Endothelial cell of umbilical vein (primary cell): Measurements from ENCODE around the gene CABP5. TPM values are rescaled to one million over a fixed set of nuclear protein-coding genes. Genes with fewer than 3 reads are reported as not detected.

Experiments used
- BruUV-seq: library from RNA; stranded (reverse); fragments of 400-500 nt; replicated peaks from 2 replicates; lab custom pipeline; 2021; lab: Mats Ljungman, UMichigan
- CTCF ChIA-PET: fragments of 300-600, 350-600 bp; sonication (Branson Sonifier 250); formaldehyde crosslinking; loops from one replicate; lab custom pipeline; 2021; ENCODE audit warnings: antibody characterized with exemption, inconsistent platforms; lab: Charles Lee
- POLR2A ChIA-PET: fragments of 300-600, 350-600 bp; sonication (Branson Sonifier 250); formaldehyde crosslinking; loops from one replicate; lab custom pipeline; 2021; ENCODE audit warnings: antibody characterized with exemption, inconsistent platforms; lab: Charles Lee
- DNase-seq: peaks from one replicate; pipeline ENCODE4 v3.0.0-alpha.2; 2011; ENCODE audit warnings: low read depth, low spot score
- FAIRE-seq: peaks from 2 replicates; lab custom pipeline; 2011; peaks lifted over from hg19 to GRCh38; lab: Jason Lieb, UNC
- H2AFZ ChIP-seq: 2 replicates; pipeline ENCODE4 v1.6.0; 2012; ENCODE audit warnings: low read depth, low read length, control low read depth, inconsistent platforms
- H3K27ac ChIP-seq: 2 replicates; pipeline ENCODE4 v1.5.1; 2011; ENCODE audit warnings: low read depth, mild to moderate bottlenecking, control low read depth, low read length, moderate library complexity; ENCODE audit not compliant: insufficient read depth
- H3K27me3 ChIP-seq, 2 experiments: 2 replicates each; pipeline versions ENCODE4 v1.6.0 to v1.6.1; 2011; ENCODE audit warnings: low read length in 2 of 2, mixed read lengths in 1 of 2; ENCODE audit not compliant: control insufficient read depth in 2 of 2, insufficient read depth in 2 of 2
- H3K36me3 ChIP-seq, 2 experiments: 2 replicates in 1 of 2; 3 replicates in 1 of 2; pipeline ENCODE4 v1.5.1; 2011; ENCODE audit warnings: low read length in 2 of 2, mild to moderate bottlenecking in 1 of 2, moderate library complexity in 1 of 2; ENCODE audit not compliant: control insufficient read depth in 2 of 2, insufficient read depth in 2 of 2; ENCODE audit errors: extremely low read depth in 1 of 2
- H3K4me1 ChIP-seq: 3 replicates; pipeline ENCODE4 v1.5.1; 2011; ENCODE audit warnings: mild to moderate bottlenecking, low read length; ENCODE audit not compliant: control insufficient read depth, insufficient read depth; ENCODE audit errors: extremely low read depth
- H3K4me2 ChIP-seq: 2 replicates; pipeline ENCODE4 v1.6.1; 2011; ENCODE audit warnings: low read length, control low read depth, mixed read lengths; ENCODE audit not compliant: insufficient read depth
- H3K4me3 ChIP-seq, 3 experiments: fragments of 200-600 bp in 1 of 3; sonication (generic), shearing (Covaris generic) in 1 of 3; replicated peaks in 1 of 3; 2 replicates each; pipeline ENCODE4 v1.5.1; 2011 to 2016; ENCODE audit warnings: control low read depth in 3 of 3, low read length in 3 of 3, mild to moderate bottlenecking in 2 of 3, inconsistent platforms in 1 of 3, low read depth in 1 of 3, moderate library complexity in 1 of 3; ENCODE audit not compliant: insufficient read depth in 1 of 3
- H3K79me2 ChIP-seq: 2 replicates; pipeline ENCODE4 v1.6.0; 2012; ENCODE audit warnings: low read length, inconsistent platforms; ENCODE audit not compliant: control insufficient read depth, insufficient read depth
- H3K9ac ChIP-seq: replicated peaks from 2 replicates; pipeline ENCODE3; 2011; ENCODE audit warnings: low read length, control low read depth; ENCODE audit not compliant: insufficient read depth; ENCODE audit errors: extremely low read depth
- H3K9me1 ChIP-seq: replicated peaks from 3 replicates; pipeline ENCODE4 v1.6.0; 2011; ENCODE audit warnings: mild to moderate bottlenecking, low read length; ENCODE audit not compliant: control insufficient read depth, insufficient read depth; ENCODE audit errors: extremely low read depth
- H3K9me3 ChIP-seq: replicated peaks from 2 replicates; pipeline ENCODE4 v1.5.1; 2012; ENCODE audit warnings: low read length, inconsistent platforms; ENCODE audit not compliant: control insufficient read depth, insufficient read depth
- H4K20me1 ChIP-seq: replicated peaks from 2 replicates; pipeline ENCODE3; 2011; ENCODE audit warnings: mild to moderate bottlenecking, low read length; ENCODE audit not compliant: control insufficient read depth, insufficient read depth; ENCODE audit errors: extremely low read depth
- EZH2 ChIP-seq: IDR thresholded peaks from 2 replicates; pipeline ENCODE4 v1.6.1; 2012; ENCODE audit warnings: borderline replicate concordance, low read depth, mild to moderate bottlenecking, moderate library complexity, low read length, inconsistent platforms; ENCODE audit not compliant: severe bottlenecking
- FOS ChIP-seq: IDR thresholded peaks from 2 replicates; pipeline ENCODE4 v1.6.1; 2011; ENCODE audit warnings: mild to moderate bottlenecking, low read length, moderate library complexity, borderline replicate concordance; ENCODE audit not compliant: insufficient read depth
- GATA2 ChIP-seq: IDR thresholded peaks from 2 replicates; pipeline ENCODE4 v1.7.0; 2011; ENCODE audit warnings: low read depth, mild to moderate bottlenecking, moderate library complexity, mixed read lengths, low read length; ENCODE audit not compliant: insufficient read length, insufficient read depth
- JUN ChIP-seq: IDR thresholded peaks from 2 replicates; pipeline ENCODE4 v1.6.1; 2011; ENCODE audit warnings: borderline replicate concordance, low read depth; ENCODE audit not compliant: insufficient read length, insufficient read depth
- MAX ChIP-seq: IDR thresholded peaks from 2 replicates; pipeline ENCODE4 v1.6.1; 2011; ENCODE audit not compliant: insufficient read depth, insufficient read length
- MYC ChIP-seq: IDR thresholded peaks from one replicate; pipeline ENCODE4 v1.6.1; 2011; ENCODE audit warnings: mild to moderate bottlenecking, low read depth, low read length
- POLR2A ChIP-seq: IDR thresholded peaks from 2 replicates; pipeline ENCODE4 v1.6.1; 2012; ENCODE audit warnings: low read depth, mild to moderate bottlenecking, control low read depth, low read length
- POLR2AphosphoS5 ChIP-seq: IDR thresholded peaks from 2 replicates; pipeline ENCODE4 v1.6.1; 2012; ENCODE audit warnings: low read depth, mild to moderate bottlenecking, control low read depth, low read length, moderate library complexity; ENCODE audit not compliant: insufficient read depth
- dilution Hi-C: fragments of 300-500 bp; cut with MboI; formaldehyde crosslinking; loops from one replicate; pipeline ENCODE4 v1.15.0; 2019; ENCODE audit warnings: low sequenced_read_pairs; ENCODE audit not compliant: extremely low pct_ligation_motif_present
- intact Hi-C: fragments of 100-400 bp; cut with micrococcal nuclease; formaldehyde crosslinking; loops from one replicate; pipeline ENCODE4 v1.10.0; 2022
- polyA plus RNA-seq, 4 experiments: library from polyadenylated mRNA; depleted of rRNA in 3 of 4; stranded (reverse) in 3 of 4; unstranded in 1 of 4; fragments of >200 nt; gene quantifications; 2 replicates each; pipeline versions ENCODE4 v1.2.1 to v1.2.3, GENCODE V29; 2011 to 2012; ENCODE audit warnings: missing spikeins in 1 of 4
- total RNA-seq: library from RNA; stranded (reverse); gene quantifications from 2 replicates; pipeline ENCODE4 v1.2.3, GENCODE V29; 2021

CABP5 gene
- total and polyA plus RNA-seq, 2 donors (not counting 3 experiments of a cell fraction or from before 2014, with no cell fraction given), result not detected

GRCh38 chr19:48064509-48064908 is 20.6 kb upstream of the CABP5 start:
- ChIA-PET CTCF (no interaction called here), POLR2A (no interaction called here)
- dilution Hi-C loops, result no loop called here
- H3K27ac ChIP-seq, result no peak overlapping the region
- TF ChIP-seq MAX (no peak), JUN (no peak), EZH2 (no peak), POLR2AphosphoS5 (no peak), POLR2A (no peak), FOS (no peak), GATA2 (no peak), MYC (no peak)
- no peaks in the 10 kb centered on the region for H3K79me2 ChIP-seq
- no peak overlapping the region for H3K9ac ChIP-seq
- H3K4me3 ChIP-seq, result no peak overlapping the region
- no peaks in the 10 kb centered on the region for H3K9me1 ChIP-seq
- H3K9me3 ChIP-seq, result no peaks in the 10 kb centered on the region
- no peak overlapping the region for H2AFZ ChIP-seq
- no peaks in the 10 kb centered on the region for H3K4me1 ChIP-seq
- intact Hi-C loops, result no loop called here
- FAIRE-seq (no peak), DNase-seq (no peak)
- no peaks in the 10 kb centered on the region for H3K27me3 ChIP-seq
- no peaks in the 10 kb centered on the region for H4K20me1 ChIP-seq
- no peak overlapping the region for H3K4me2 ChIP-seq
- BruUV-seq, result no TSS peak
- H3K36me3 ChIP-seq, result no peaks in the 10 kb centered on the region
